Measurements from ENCODE around the gene ACTN1.
"Not testable (repeated sequence)": the region's sequence is repeated elsewhere in the genome, so short reads cannot be mapped to it uniquely, and the experiment has no call there.

ACTN1 gene

DNA sequence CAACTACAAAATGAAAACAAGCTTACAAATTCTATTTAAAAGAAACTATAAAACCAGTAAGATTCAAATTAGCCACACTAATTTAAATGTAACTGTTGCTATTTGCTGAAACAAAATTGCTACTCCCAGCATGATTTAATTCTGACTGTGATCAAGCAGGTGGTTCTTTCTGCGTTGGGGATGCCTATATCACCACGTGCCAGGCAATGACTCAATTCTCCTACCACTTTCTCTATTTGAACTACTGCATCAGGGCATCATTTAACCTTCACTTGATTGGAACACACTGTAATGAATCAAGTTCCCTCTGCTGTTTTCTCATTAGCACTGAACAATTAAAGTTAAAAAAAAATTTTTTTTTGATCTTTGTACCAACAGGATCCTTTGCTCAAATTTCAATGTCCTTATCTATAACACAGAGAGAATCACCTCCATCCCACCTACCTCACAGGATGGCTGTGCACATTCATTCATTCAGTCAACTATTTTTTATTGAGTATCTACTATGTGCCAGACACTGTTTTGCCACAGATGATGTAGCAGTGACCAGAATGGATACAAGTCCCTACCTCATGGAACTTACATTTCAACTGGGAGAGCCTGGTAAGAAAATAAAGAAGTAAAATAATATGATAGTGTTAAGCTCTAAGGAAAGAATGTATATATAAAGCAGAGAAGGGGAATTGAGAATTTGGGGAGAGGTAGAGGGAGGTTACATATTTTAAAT is 8.0 kb upstream of the ACTN1 start:
- DNase-seq (ENCODE audit: low read depth in 2 of 2), result peak in 1 of 2 donors; percentile 10

DNA sequence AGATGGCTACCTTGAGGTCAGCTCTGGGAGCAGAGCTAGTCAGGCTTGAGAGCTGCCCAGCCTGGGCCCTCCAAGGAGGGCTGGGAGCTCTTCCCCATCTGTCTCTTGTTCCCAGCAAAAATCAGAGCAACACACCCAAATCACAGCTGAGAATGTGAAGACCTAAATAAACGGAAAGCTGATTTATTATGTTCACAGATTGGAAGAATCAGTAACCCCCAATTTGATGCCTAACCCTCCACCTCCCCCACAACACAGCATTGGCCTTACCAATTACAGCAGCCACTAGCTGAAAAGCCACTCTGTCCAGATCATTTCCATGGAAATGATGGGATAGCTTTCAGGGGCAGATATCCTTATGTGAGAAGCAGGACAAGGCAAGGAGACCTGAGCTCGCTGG is 7.1 kb upstream of the ACTN1 start:
- DNase-seq (ENCODE audit: low read depth in 2 of 2), result no peak

DNA sequence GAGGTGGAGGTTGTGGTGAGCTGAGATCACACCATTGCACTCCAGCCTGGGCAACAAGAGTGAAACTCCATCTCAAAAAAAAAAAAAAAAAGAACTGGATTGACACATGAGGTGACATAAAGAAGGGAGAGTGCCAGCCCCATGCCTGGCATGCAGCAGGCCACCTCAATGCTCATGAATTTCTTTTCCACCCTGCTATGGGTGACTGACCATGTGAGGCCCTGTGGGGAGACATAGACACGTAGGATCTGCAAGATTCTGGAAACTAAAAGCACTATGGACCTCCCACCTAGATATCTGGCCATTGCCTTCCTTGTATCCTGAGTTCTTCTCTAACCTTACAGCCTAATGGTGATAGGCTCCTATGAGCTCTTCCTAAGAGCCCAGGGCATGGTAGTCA is 5.6 kb upstream of the ACTN1 start:
- DNase-seq (ENCODE audit: low read depth in 2 of 2), result no peak

- DNase-seq (ENCODE audit: low read depth in 2 of 2), result no peak
Observed at GRCh38 chr14:68983191-68983590, 4.1 kb upstream of the ACTN1 start.

DNA sequence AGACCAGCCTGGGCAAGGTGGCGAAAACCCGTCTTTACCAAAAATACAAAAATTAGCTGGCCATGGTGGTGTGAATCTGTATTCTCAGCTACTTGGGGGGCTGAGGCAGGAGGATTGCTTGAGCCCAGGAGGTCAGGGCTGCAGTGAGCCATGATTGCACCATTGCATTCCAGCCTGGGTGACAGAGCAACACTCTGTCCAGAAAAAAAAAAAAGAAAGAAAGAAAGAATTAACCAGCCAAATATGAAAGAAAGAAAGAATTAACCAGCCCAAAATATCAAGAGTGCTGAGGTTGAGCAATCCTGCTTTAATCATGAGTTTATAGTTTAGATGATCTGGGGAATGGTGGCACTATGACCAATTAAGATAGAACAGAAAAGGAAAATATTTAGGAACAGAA is 3.5 kb upstream of the ACTN1 start:
- no peak for DNase-seq (ENCODE audit: low read depth in 2 of 2)

DNA sequence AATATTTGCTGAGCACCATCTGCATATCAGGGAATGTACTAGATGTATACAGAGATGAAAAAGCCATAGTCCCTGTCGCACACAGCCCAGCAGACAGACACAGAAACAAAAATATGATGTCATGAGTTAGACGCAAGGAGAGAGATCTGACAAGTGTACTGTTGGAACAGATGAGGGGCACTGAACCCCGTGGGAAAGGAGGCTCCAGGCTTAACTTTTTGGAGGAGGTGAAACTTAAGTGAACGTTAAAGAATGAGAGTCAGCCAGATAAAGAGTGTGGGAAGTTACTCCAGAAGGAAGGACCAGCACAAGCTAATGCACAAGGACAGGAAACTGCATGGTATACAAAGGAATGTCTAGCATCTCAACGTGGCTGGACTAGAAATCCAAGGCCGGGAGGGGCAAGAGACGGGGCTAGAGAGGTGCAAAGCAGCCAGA is 2.5 kb upstream of the ACTN1 start:
- DNase-seq (ENCODE audit: low read depth in 2 of 2), result no peak

- DNase-seq (ENCODE audit: low read depth in 2 of 2), result no peak
Observed at GRCh38 chr14:68981139-68981538, 2.0 kb upstream of the ACTN1 start.

- DNase-seq (ENCODE audit: low read depth in 2 of 2), result no peak
Observed at GRCh38 chr14:68979722-68980451, 785 bp upstream of the ACTN1 start.

- peak in 1 of 2 donors; percentile 43 for DNase-seq (ENCODE audit: low read depth in 2 of 2)
Observed at GRCh38 chr14:68978172-68978911, 760 bp downstream of the ACTN1 start.

DNA sequence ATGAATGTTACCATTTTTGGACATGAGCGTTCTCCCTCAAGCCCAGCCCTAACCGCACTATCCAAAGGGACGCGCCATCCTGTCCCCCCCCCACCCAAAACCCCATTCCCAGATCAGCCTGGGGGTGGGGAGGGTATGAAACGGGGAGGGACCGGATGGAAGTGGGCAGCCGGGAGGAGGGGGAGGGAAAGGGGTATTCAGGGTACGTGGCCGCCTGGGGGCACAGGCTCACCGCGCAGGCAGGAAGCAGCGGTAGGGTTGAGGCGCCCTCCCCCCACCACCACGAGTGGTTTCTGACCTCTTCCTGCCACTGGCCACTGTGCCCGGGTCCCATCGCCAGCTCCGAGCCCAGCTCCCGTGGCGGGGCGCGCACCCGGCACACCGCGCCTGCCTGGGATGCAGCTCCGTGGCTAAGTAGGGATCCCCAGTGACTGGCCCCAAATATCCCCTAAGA is 1.4 kb downstream of the ACTN1 start:
- peak in 1 of 2 donors; percentile 43 for DNase-seq (ENCODE audit: low read depth in 2 of 2)

- no peak for DNase-seq (ENCODE audit: low read depth in 2 of 2)
Observed at GRCh38 chr14:68977180-68977717, 1.9 kb downstream of the ACTN1 start.

DNA sequence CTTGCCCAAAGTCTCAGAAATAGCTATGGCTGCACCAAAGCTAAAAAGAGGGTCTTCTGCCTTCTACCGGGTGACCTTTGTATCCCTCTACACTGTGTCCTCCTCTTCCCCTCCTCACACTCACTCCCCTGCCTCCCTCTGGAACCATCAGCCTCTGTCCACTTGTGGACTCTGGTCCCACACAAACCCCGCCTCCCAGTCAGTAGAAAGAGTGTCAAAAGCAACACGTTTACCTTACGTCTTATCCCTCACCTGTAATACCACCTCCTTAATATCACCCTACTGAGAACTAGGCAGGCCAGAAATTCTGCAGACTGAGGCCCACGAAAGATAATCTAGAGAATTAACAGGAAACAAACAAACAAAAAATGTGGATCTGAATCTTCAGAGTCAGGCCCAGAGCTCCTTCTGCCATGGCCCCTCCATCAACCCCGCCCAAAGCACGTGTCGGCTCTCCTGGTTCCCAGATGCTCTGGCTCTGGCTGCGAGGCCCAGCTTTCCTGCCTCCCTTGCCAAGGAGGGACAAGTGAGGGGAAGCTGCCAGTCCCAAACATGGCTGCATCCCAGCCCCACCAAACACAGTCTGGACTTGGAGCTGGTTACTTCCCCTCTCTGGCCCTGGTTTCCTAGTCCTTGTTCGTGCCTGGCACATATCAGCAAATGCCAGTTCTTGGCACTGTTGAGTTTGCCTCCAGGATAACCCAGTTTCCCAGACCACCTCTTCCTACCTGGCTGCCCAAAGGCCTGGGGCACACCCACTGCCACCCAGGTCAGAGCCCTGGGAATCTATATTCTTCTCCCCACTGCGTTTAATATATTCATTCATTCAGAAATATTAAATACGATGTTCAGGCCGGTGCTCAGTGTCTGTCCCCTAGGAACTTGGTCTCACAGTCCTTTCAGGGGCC is 2.7 kb downstream of the ACTN1 start:
- DNase-seq (ENCODE audit: low read depth in 2 of 2), result no peak

DNA sequence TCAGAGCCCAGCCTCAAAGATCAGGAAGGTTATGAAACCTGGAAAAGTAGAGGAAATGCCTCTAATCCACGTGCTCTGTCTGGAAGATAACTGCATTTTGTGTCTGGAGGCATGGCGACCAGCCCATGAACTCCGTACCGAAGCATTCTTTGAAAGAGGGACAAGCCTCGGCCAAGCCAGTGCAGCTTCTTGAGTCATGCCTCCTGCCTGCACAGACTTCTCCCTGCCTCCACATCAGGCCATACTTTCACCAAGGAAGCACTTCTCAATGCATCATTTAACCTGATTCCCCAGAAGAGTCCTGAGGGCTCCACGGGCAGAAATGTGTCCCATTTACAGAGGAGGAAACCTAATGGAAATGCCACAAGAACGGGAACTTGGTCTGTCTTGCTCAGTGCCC is 3.4 kb downstream of the ACTN1 start:
- DNase-seq (ENCODE audit: low read depth in 2 of 2), result no peak

DNA sequence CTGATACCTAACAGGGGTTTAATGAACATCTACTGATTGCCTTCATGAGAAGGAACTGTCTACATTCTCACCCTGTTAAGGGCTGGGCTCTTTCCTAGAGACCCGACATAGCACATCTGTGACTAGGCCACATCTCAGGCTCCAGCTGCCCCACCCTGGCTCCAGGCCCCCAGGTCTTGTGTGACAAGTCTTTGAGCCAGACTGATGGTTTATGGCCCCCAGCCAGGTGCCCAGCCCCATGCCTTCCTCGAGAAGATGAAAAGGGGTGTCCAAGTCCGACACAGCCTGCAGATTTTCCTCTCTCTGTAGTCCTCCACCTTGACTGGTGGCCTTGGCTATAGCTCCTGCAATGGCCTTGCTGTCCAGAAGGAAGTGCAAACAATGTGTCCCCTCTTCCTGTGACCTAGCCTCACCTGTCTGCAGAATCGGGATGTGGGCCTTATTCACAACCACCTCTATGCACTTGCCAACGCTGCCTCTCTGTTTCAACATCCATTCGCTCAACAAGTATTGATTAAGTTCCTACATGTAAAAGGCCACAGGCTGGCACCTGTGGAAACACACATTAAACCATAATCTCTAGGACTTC is 4.2 kb downstream of the ACTN1 start:
- no peak for DNase-seq (ENCODE audit: low read depth in 2 of 2)

DNA sequence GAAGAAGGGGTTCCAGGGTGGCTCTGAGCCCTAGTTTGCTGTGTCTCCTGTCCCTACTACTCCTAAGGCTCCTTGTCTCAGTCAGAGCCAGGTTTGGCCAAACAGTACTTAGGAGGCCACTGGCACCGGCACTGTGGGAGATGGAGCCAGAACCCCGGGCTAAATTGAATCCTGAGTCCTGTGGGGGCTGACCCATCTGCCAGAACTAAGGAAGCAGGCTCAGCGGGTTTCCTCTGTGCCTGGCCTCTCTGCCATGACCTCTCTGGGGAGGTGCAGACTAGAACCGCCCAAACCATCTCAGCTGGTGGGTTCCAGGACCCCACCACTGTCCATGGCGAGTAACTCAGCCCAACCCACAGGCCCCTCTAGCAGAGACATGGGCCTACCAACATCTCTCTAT is 5.5 kb downstream of the ACTN1 start:
- DNase-seq (ENCODE audit: low read depth in 2 of 2), result no peak

DNA sequence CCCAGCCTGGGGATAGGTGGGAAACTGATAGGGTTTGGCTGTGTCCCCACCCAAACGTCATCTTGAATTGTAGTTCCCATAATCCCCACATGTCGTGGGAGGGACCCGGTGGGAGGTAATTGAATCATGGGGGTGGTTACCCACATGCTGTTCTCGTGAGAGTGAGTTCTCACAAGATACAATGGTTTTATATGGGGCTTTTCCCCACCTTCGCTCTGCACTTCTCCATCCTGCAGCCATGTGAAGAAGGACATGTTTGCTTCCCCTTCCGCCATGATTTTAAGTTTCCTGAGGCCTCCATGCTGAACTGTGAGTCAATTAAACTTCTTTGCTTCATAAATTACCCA is 5.9 kb downstream of the ACTN1 start:
- DNase-seq (ENCODE audit: low read depth in 2 of 2), result not testable (repeated sequence)

GRCh38 chr14:68972507-68973218 is 6.4 kb downstream of the ACTN1 start:
- no peak for DNase-seq (ENCODE audit: low read depth in 2 of 2)

- DNase-seq (ENCODE audit: low read depth in 2 of 2), result no peak
Observed at GRCh38 chr14:68971411-68972035, 7.6 kb downstream of the ACTN1 start.

DNA sequence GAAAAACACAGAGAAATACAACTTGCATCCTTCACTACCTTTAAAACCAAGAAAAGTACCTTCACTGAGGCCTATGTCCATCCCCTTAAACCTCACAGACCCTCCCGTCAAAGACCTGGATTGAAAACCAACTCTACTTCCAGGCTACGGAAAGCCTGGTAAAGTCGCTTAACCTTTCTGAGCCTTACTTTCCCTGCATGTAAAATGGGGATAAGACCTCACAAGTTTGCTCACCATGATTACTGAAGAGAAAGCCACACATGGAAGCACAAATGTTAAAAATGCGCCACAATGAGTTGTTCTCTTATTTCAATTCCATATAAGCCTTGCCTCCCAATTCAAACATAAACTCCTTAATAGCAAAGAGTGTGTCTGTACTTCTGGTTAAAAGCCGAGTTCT is 8.4 kb downstream of the ACTN1 start:
- no peak for DNase-seq (ENCODE audit: low read depth in 2 of 2)
